ENCODE results near the gene KCNA1. TPM values are rescaled to one million over a fixed set of nuclear protein-coding genes. Genes with fewer than 3 reads are reported as not detected.

Gene KCNA1
- total RNA-seq, 1 experiment from 2014 or later = not detected

DNA sequence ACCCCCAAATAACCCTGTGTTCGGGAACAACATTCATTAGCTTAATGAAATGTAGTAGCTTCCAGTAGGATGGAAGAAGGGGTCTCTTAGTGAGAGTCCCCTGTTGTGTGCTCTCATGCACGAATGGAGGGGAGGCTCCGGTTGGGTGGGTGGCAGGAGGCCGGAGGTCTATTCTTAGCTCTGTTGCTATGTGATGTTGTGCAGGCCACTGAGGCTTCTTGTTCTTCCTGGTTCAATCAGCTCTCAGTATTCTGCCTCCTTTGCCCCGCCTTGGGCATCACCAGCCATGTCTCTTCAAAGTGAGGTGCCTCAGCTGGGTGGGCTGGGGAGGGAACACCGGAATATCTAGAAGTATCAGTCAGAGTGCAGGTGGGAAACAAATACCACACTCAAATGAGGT, 50.8 kb downstream of the KCNA1 start:
- DNase-seq (ENCODE audit: low read depth, low spot score) (no peak), ATAC-seq (no peak)
- ChIA-PET POLR2A (no interaction called here), CTCF (no interaction called here)
- in situ Hi-C loops (cut with HindIII; ENCODE audit: low pct_unique_long_range_greater_than_20kb, low sequenced_read_pairs) = no loop called here
- intact Hi-C loops (cut with micrococcal nuclease; ENCODE audit: unreplicated experiment) = no loop called here
- H3K36me3 ChIP-seq (ENCODE audit: control insufficient read depth, insufficient read depth, low read length) = no peaks in the 10 kb centered on the region
- no peak overlapping the region for H3K4me3 ChIP-seq (ENCODE audit: low read depth in 2 of 2, low read length in 2 of 2)
- H3K9me3 ChIP-seq (ENCODE audit: control insufficient read depth, insufficient read depth, low read depth, low read length) = no peaks in the 10 kb centered on the region
- H3K27ac ChIP-seq (ENCODE audit: low read length) = no peak overlapping the region
- no peaks in the 10 kb centered on the region; the same call in 1 of the 2 replicates for H3K27me3 ChIP-seq (ENCODE audit: control insufficient read depth, insufficient read depth, low read length)
- BruUV-seq (replicated peaks) = no TSS peak
- TF ChIP-seq SIN3A (IDR thresholded peaks at IDR 0.05; ENCODE audit: borderline replicate concordance, insufficient read depth, low read depth, low read length) (no peak), POLR2AphosphoS5 (IDR thresholded peaks at IDR 0.05; ENCODE audit: low read depth, low read length) (no peak), TCF7L2 (IDR thresholded peaks at IDR 0.05; ENCODE audit: low read depth, low read length) (no peak)
- TF ChIP-seq, protein P1, sequence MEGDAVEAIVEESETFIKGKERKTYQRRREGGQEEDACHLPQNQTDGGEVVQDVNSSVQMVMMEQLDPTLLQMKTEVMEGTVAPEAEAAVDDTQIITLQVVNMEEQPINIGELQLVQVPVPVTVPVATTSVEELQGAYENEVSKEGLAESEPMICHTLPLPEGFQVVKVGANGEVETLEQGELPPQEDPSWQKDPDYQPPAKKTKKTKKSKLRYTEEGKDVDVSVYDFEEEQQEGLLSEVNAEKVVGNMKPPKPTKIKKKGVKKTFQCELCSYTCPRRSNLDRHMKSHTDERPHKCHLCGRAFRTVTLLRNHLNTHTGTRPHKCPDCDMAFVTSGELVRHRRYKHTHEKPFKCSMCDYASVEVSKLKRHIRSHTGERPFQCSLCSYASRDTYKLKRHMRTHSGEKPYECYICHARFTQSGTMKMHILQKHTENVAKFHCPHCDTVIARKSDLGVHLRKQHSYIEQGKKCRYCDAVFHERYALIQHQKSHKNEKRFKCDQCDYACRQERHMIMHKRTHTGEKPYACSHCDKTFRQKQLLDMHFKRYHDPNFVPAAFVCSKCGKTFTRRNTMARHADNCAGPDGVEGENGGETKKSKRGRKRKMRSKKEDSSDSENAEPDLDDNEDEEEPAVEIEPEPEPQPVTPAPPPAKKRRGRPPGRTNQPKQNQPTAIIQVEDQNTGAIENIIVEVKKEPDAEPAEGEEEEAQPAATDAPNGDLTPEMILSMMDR (IDR thresholded peaks at IDR 0.05) = no peak
- TF ChIP-seq, protein P2, sequence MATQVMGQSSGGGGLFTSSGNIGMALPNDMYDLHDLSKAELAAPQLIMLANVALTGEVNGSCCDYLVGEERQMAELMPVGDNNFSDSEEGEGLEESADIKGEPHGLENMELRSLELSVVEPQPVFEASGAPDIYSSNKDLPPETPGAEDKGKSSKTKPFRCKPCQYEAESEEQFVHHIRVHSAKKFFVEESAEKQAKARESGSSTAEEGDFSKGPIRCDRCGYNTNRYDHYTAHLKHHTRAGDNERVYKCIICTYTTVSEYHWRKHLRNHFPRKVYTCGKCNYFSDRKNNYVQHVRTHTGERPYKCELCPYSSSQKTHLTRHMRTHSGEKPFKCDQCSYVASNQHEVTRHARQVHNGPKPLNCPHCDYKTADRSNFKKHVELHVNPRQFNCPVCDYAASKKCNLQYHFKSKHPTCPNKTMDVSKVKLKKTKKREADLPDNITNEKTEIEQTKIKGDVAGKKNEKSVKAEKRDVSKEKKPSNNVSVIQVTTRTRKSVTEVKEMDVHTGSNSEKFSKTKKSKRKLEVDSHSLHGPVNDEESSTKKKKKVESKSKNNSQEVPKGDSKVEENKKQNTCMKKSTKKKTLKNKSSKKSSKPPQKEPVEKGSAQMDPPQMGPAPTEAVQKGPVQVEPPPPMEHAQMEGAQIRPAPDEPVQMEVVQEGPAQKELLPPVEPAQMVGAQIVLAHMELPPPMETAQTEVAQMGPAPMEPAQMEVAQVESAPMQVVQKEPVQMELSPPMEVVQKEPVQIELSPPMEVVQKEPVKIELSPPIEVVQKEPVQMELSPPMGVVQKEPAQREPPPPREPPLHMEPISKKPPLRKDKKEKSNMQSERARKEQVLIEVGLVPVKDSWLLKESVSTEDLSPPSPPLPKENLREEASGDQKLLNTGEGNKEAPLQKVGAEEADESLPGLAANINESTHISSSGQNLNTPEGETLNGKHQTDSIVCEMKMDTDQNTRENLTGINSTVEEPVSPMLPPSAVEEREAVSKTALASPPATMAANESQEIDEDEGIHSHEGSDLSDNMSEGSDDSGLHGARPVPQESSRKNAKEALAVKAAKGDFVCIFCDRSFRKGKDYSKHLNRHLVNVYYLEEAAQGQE (IDR thresholded peaks at IDR 0.05; ENCODE audit: insufficient read depth in 1 of 2, low read depth in 2 of 2, low read length in 1 of 2) = no peak
- no peaks in the 10 kb centered on the region for H3K4me1 ChIP-seq (ENCODE audit: control insufficient read depth, insufficient read depth, low read length)

DNA sequence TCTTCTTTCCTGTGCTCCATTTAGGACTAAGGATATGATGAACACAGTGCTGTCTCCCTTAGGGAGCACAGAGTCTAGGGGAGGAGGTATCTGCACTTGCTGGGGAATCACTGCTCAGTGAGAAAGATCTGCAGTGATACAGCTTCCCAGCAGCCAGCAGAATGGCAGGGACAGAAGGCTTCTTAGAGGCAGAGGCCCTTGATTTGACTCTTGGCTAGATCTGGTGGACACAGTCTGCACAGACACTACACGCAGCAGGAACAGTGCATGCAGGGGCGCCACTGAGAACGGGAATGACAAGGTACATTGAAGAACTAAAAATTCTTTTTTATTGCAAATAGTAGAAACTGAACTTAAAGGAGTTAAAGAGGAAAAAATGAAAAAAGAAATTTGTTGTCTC, 51.6 kb downstream of the KCNA1 start:
- ATAC-seq = no peak
- Histone ChIP-seq H3K36me3 (ENCODE audit: control insufficient read depth, insufficient read depth, low read length) (no peaks in the 10 kb centered on the region), H3K27ac (ENCODE audit: low read length) (no peak overlapping the region), H3K27me3 (ENCODE audit: control insufficient read depth, insufficient read depth, low read length) (peaks cover 2% of the 10 kb centered on the region; the same call in 1 of the 2 replicates), H3K4me3 (ENCODE audit: low read depth in 2 of 2, low read length in 2 of 2) (no peak overlapping the region), H3K4me1 (ENCODE audit: control insufficient read depth, insufficient read depth, low read length) (no peaks in the 10 kb centered on the region), H3K9me3 (ENCODE audit: control insufficient read depth, insufficient read depth, low read depth, low read length) (no peaks in the 10 kb centered on the region)
- in situ Hi-C loops (cut with HindIII; ENCODE audit: low pct_unique_long_range_greater_than_20kb, low sequenced_read_pairs) (no loop called here), intact Hi-C loops (cut with micrococcal nuclease; ENCODE audit: unreplicated experiment) (no loop called here)
- POLR2A ChIA-PET = no interaction called here
- no TSS peak for BruUV-seq (replicated peaks)
- no peak for DNase-seq (ENCODE audit: low read depth, low spot score)
- TF ChIP-seq SIN3A (IDR thresholded peaks at IDR 0.05; ENCODE audit: borderline replicate concordance, insufficient read depth, low read depth, low read length) (no peak), TCF7L2 (IDR thresholded peaks at IDR 0.05; ENCODE audit: low read depth, low read length) (no peak), POLR2AphosphoS5 (IDR thresholded peaks at IDR 0.05; ENCODE audit: low read depth, low read length) (no peak)
- TF ChIP-seq, protein P2 (IDR thresholded peaks at IDR 0.05; ENCODE audit: insufficient read depth in 1 of 2, low read depth in 2 of 2, low read length in 1 of 2) = no peak
- TF ChIP-seq, protein P1 (IDR thresholded peaks at IDR 0.05) = no peak
- CTCF ChIA-PET = no interaction called here

Measured in Panc1 (cell line).